ENCODE results near the gene GPR27. TPM values are rescaled to one million over a fixed set of nuclear protein-coding genes. Genes with fewer than 3 reads are reported as not detected.

Gene GPR27
- total RNA-seq, 1 experiment from 2014 or later: 15.5 TPM

GRCh38 chr3:71718072-71718471 is 35.6 kb upstream of the GPR27 start:
- peaks cover 0 to 3% of the 10 kb centered on the region in 2 experiments; a peak in 1 of 4 replicates for H3K4me1 Mint-ChIP-seq

More at GRCh38 chr3:71718072-71718471, 35.6 kb upstream of the GPR27 start:
- Mint-ChIP-seq H3K36me3 (ENCODE audit: insufficient read depth in 1 of 3, low read depth in 3 of 3) (0 out of 7 replicates have a peak, but pooled peaks cover 0 to 2% (median 0%) of the 10 kb centered on the region in 3 experiments), H3K9me3 (no peaks in the 10 kb centered on the region), H3K27ac (no peak overlapping the region), H3K4me3 (no peak overlapping the region), H3K27me3 (ENCODE audit: low read depth) (peaks cover 12% of the 10 kb centered on the region)
- no peaks in the 10 kb centered on the region for H3K23me2 ChIP-seq (ENCODE audit: insufficient read length, low read depth, low read length, poor library complexity, severe bottlenecking)
- no peak for DNase-seq
- no peak overlapping the region for H3K23ac ChIP-seq (ENCODE audit: insufficient read length, low read depth, low read length)
- no peak overlapping the region for H2AK5ac ChIP-seq (ENCODE audit: insufficient read length, low read length)
- H3K79me2 ChIP-seq (ENCODE audit: insufficient read depth, low read length): no peaks in the 10 kb centered on the region
- H2BK20ac ChIP-seq (ENCODE audit: low read depth, low read length, poor library complexity, severe bottlenecking): no peak overlapping the region
- WGBS (ENCODE audit: extremely low coverage, insufficient read length, low lambda C conversion rate): no CpG with 5 or more reads among the region's 4 CpGs
- H3T11ph ChIP-seq (ENCODE audit: low read length): no peak overlapping the region
- H2BK15ac ChIP-seq (ENCODE audit: low read depth, low read length): no peak overlapping the region
- H2AFZ ChIP-seq (ENCODE audit: low read length): no peak overlapping the region
- H3K4me2 ChIP-seq (ENCODE audit: insufficient read depth, insufficient read length, low read length): no peak overlapping the region
- TF ChIP-seq CTCF (conservative IDR thresholded peaks at IDR 0.05): no peak
- H3K9me3 ChIP-seq (ENCODE audit: control insufficient read depth, low read depth, low read length): no peaks in the 10 kb centered on the region
- H3K27me3 ChIP-seq (ENCODE audit: insufficient read depth, low read length): no peaks in the 10 kb centered on the region
- no peak overlapping the region for H3K9ac ChIP-seq (ENCODE audit: extremely low read depth, insufficient read length, low read length)
- H2BK12ac ChIP-seq (ENCODE audit: insufficient read length, low read depth, low read length): no peak overlapping the region
- H4K5ac ChIP-seq (ENCODE audit: insufficient read length, low read depth, low read length): no peak overlapping the region
- no peak overlapping the region for H3K4ac ChIP-seq (ENCODE audit: low read depth, low read length)
- no peaks in the 10 kb centered on the region for H3K4me1 ChIP-seq (ENCODE audit: insufficient read depth, low read length)
- H3K27ac ChIP-seq (ENCODE audit: insufficient read length, low read depth, low read length): no peak overlapping the region
- no peaks in the 10 kb centered on the region for H4K20me1 ChIP-seq (ENCODE audit: control insufficient read depth, insufficient read depth, insufficient read length)
- no peaks in the 10 kb centered on the region for H3K79me1 ChIP-seq (ENCODE audit: insufficient read depth, low read depth, low read length, poor library complexity, severe bottlenecking)
- H3K14ac ChIP-seq (ENCODE audit: insufficient read depth, low read length): no peak overlapping the region
- no peak overlapping the region for H4K91ac ChIP-seq (ENCODE audit: insufficient read length, low read depth, low read length)
- no peak overlapping the region for H2BK120ac ChIP-seq (ENCODE audit: low read depth, low read length, poor library complexity, severe bottlenecking)
- H3K56ac ChIP-seq (ENCODE audit: insufficient read length, low read depth, low read length): no peak overlapping the region
- H4K8ac ChIP-seq (replicated peaks; ENCODE audit: insufficient read length, low read depth, low read length): no peak overlapping the region
- no peak overlapping the region for H2BK5ac ChIP-seq (ENCODE audit: insufficient read length, low read length)
- no peak overlapping the region for H3K18ac ChIP-seq (ENCODE audit: insufficient read length, low read depth, low read length)

Data from H9 (cell line).